Muscle of leg (tissue), 16 donors: ENCODE measurements around the gene OVOL2. TPM values are rescaled to one million over a fixed set of nuclear protein-coding genes. Genes with fewer than 3 reads are reported as not detected.
"Not testable (repeated sequence)": the region's sequence is repeated elsewhere in the genome, so short reads cannot be mapped to it uniquely, and the experiment has no call there.

Experiments used
- DNase-seq: peaks from one replicate; pipeline ENCODE4 v3.0.0; 2013
- H3K27ac ChIP-seq: one replicate; pipeline ENCODE4 v1.5.1; 2013; ENCODE audit warnings: mild to moderate bottlenecking, low read length, control low read depth
- H3K27me3 ChIP-seq: one replicate; pipeline ENCODE4 v1.6.1; 2013; ENCODE audit warnings: low read length; ENCODE audit not compliant: control insufficient read depth, insufficient read depth
- H3K36me3 ChIP-seq: one replicate; pipeline ENCODE4 v1.6.1; 2013; ENCODE audit warnings: low read length; ENCODE audit not compliant: control insufficient read depth, insufficient read depth
- H3K4me1 ChIP-seq: one replicate; pipeline ENCODE4 v1.6.1; 2013; ENCODE audit warnings: low read length; ENCODE audit not compliant: control insufficient read depth, insufficient read depth
- H3K4me3 ChIP-seq: one replicate; pipeline ENCODE4 v1.5.1; 2013; ENCODE audit warnings: low read length, control low read depth
- H3K9me3 ChIP-seq: replicated peaks from 2 replicates; pipeline ENCODE4 v1.6.1; 2013; ENCODE audit warnings: low read depth, low read length; ENCODE audit not compliant: control insufficient read depth
- WGBS: methylation state at CpG from one replicate; pipeline ENCODE4 v1.1.5; 2013; ENCODE audit warnings: missing lambda C conversion rate; ENCODE audit not compliant: insufficient coverage; 5-methylcytosine and 5-hydroxymethylcytosine counted together
- long read RNA-seq, 11 donors: transcript quantifications; one replicate each; lab custom pipeline, GENCODE V29; 2026
- polyA plus RNA-seq, 8 donors: library from polyadenylated mRNA; unstranded; fragments of 120-200 nt; gene quantifications; one replicate each; pipeline versions ENCODE4 v1.2.1 to v1.2.3, GENCODE V29; 2013; ENCODE audit warnings: inconsistent platforms in 1 of 8, low replicate concordance in 1 of 8; ENCODE audit not compliant: insufficient read length in 8 of 8, insufficient read depth in 1 of 8
- total RNA-seq: library from RNA; stranded (reverse); fragments of 120-200 nt; gene quantifications from one replicate; pipeline ENCODE4 v1.2.4, GENCODE V29; 2013

Gene OVOL2
- total RNA-seq (not detected), polyA plus RNA-seq (under 1 TPM in 2 of 8 donors, not detected in 6; 0.45 to 0.78 TPM)
- long read RNA-seq, donor 1, result 0 reads
- long read RNA-seq, donor 2, result 0 reads
- long read RNA-seq, donor 3, result 0 reads
- long read RNA-seq, donor 4, result 0 reads
- long read RNA-seq, donor 5, result 0 reads
- long read RNA-seq, donor 6, result 0 reads
- long read RNA-seq, donor 7, result 0 reads
- long read RNA-seq, donor 8, result 0 reads
- long read RNA-seq, donor 9, partial matches to known transcripts, result 5 of 5 reads
- long read RNA-seq, donor 9, other reads (novel, unspliced or antisense), result 0 of 5 reads
- long read RNA-seq, donor 10, partial matches to known transcripts, result 5 of 5 reads
- long read RNA-seq, donor 10, other reads (novel, unspliced or antisense), result 0 of 5 reads
- long read RNA-seq, donor 11, result 0 reads

DNA sequence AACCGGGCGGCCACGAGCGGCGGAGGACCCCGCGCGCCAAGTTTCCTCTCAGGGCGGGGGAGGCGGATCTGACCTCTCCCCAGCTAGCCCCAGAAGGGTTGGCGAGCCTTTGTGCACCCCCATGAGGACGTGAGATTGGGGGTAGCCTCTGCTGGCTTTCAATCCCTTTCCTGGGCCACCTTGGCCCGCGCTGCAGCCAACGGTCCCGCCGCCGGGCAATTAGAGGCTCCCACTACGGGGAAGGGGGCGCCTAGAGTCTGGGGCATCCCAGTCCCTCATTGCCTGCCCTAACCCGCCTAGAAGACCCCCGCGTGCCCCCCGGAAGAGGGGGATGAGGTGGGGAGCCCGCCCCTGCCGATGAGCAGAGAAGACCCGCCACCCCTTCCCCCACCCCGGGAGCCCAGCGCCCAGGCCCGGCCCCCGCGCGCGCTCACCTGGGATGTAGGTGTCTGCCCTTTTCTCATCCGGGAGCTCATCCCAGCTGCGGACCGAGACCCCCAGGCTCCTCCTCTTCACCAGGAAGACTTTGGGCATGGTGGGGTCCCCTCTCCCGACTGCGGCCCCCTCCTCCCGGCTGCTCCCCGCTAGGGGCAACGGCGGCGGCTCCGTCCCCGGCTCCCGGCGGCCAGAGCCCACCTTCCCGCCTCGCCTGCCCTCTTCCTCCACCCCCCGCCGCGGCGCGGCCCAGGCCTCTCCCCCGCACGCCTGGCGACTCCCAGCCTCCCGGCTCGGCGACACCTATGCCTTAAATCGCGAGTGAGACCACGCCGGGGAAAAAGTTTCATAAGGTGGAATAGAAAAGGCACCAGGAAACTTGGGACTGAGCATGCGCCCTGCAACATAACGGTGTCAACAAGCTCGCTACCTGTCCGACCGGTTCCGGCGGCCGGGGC, at the start of gene OVOL2:
Gene OVOL2, minus strand, starts transcription at position 816 of the 893 bp plus-strand sequence. Its CDS starts 282 bp downstream, at position 534.
- WGBS, result under 1% methylated on average over 39 of the region's 73 CpGs
- DNase-seq, result no peak

GRCh38 chr20:18103497-18103896, 45.8 kb upstream of the OVOL2 start:
- DNase-seq, result no peak
- H3K4me1 ChIP-seq, result no peaks in the 10 kb centered on the region
- H3K9me3 ChIP-seq, result no peaks in the 10 kb centered on the region
- H3K36me3 ChIP-seq, result no peaks in the 10 kb centered on the region
- H3K4me3 ChIP-seq, result no peak overlapping the region
- H3K27ac ChIP-seq, result no peak overlapping the region
- no CpG with 5 or more reads among the region's 1 CpG for WGBS
- peaks cover 5% of the 10 kb centered on the region for H3K27me3 ChIP-seq

More for the DNA sequence above, at the start of gene OVOL2:
- no peaks in the 10 kb centered on the region for H3K36me3 ChIP-seq
- peak within 1 kb of the TSS; percentile 5 for H3K4me3 ChIP-seq
- peaks cover 84% of the 10 kb centered on the region for H3K27me3 ChIP-seq
- H3K4me1 ChIP-seq, result peaks cover 16% of the 10 kb centered on the region
- H3K9me3 ChIP-seq, result no peaks in the 10 kb centered on the region
- no peak within 1 kb of the TSS for H3K27ac ChIP-seq

DNA sequence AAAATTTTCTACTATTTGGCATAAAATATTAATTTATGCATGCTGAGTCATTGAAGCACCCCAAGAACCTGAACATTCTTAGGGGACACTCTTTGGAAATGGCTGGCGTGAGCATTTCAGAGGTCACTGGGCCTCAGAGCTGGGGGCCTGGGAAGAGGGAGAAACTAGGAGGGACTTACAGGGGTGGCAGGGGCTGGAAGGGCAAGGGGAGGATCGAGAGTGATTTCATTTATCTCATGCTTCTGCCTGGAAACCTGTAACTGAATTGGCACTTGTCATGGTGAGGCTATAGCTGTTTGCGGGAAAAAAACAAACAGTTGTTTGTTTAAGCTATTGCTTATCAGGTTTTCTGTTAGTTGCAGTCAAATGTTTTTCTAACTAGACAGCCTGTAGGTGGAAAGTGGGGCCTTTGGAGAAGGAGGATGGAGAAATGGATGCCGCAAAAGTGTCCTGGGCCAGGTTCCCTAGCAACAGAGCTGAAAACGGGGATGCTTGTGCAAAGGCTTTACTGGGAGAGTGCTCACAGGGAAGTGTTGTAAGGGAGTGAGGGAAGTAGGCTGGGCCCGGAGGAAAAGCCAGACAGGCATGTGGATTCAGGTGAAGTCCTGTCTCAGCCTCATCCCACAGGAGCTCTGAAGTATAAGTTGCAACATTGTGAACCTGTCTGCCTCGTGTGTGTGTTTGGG, 43.6 kb upstream of the OVOL2 start:
- H3K4me1 ChIP-seq, result no peaks in the 10 kb centered on the region
- DNase-seq, result no peak
- no peak overlapping the region for H3K4me3 ChIP-seq
- WGBS, result 43% methylated on average over 6 of the region's 7 CpGs
- no peak overlapping the region for H3K27ac ChIP-seq
- H3K9me3 ChIP-seq, result no peaks in the 10 kb centered on the region
- H3K36me3 ChIP-seq, result no peaks in the 10 kb centered on the region
- H3K27me3 ChIP-seq, result peaks cover 5% of the 10 kb centered on the region

DNA sequence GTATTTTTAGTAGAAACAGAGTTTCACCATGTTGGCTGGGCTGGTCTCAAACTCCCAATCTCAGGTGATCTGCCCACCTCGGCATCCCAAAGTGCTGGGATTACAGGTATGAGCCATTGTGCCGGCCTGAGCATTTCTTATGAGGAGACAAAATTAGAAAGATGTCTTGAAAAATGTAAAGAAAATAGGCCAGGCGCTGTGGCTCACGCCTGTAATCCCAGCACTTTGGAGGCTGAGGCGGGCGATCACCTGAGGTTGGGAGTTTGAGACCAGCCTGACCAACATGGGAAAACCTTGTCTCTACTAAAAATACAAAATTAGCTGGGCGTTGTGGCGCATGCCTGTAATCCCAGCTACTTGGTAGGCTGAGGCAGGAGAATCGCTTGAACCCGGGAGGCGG, 42.9 kb upstream of the OVOL2 start:
- not testable (repeated sequence) for DNase-seq, H3K4me3 ChIP-seq, H3K27ac ChIP-seq, H3K4me1 ChIP-seq, H3K9me3 ChIP-seq, H3K36me3 ChIP-seq, H3K27me3 ChIP-seq
- WGBS, result 98% methylated on average over 6 of the region's 11 CpGs

GRCh38 chr20:18094191-18094590, 36.5 kb upstream of the OVOL2 start:
- WGBS, result 80% methylated on average over 4 of the region's 5 CpGs
- Histone ChIP-seq H3K27ac (no peak overlapping the region), H3K9me3 (no peaks in the 10 kb centered on the region), H3K36me3 (no peaks in the 10 kb centered on the region), H3K4me1 (no peaks in the 10 kb centered on the region), H3K27me3 (no peaks in the 10 kb centered on the region), H3K4me3 (no peak overlapping the region)
- DNase-seq, result no peak

DNA sequence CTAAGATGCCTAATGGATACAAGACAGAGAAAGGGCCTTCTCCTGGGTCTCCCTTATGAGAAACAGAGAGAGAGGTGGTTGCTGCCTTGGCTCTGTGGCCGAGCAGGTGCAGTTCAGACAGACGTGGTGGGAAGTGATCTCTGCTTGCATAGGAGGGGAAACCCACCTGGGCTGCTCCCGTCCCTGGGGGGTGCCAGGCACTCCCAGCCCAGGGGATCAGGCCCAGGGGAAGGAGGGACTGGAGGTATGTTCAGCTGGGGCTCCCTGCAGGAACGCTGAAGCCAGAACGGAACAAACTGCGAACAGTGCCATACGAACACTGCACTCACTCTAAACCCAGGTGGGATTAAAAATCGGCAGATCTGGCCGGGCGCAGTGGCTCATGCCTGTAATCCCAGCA, 35.7 kb upstream of the OVOL2 start:
- WGBS, result 54% methylated on average over 8 of the region's 10 CpGs
- no peak overlapping the region for H3K4me3 ChIP-seq
- H3K9me3 ChIP-seq, result no peaks in the 10 kb centered on the region
- H3K4me1 ChIP-seq, result no peaks in the 10 kb centered on the region
- no peak overlapping the region for H3K27ac ChIP-seq
- no peaks in the 10 kb centered on the region for H3K36me3 ChIP-seq
- DNase-seq, result no peak
- H3K27me3 ChIP-seq, result no peaks in the 10 kb centered on the region

DNA sequence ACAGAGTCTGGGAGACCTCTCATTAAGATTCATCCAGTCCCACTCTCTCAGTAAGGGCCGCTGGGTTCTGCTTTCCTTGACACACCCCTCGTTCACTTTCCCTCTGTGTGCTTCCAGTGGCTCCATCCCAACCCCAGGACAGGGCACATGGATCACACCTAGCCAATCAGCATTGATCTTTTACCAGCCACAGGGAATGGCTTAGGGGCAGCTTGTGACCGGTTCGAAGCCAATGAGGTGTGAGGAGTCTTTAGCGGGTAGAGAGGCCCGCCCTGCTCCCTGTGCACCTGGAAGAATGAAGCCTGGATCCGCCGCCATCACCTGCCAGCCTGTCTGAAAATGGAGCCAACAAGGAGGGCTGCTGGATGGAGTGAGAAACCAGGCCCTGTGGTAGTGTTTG, 35.2 kb upstream of the OVOL2 start:
- Histone ChIP-seq H3K9me3 (no peaks in the 10 kb centered on the region), H3K27ac (no peak overlapping the region), H3K4me3 (no peak overlapping the region), H3K36me3 (no peaks in the 10 kb centered on the region), H3K4me1 (no peaks in the 10 kb centered on the region), H3K27me3 (no peaks in the 10 kb centered on the region)
- no peak for DNase-seq
- WGBS, result 81% methylated on average over 7 of the region's 8 CpGs

- DNase-seq, result no peak
- Histone ChIP-seq H3K27me3 (no peaks in the 10 kb centered on the region), H3K4me1 (no peaks in the 10 kb centered on the region), H3K36me3 (no peaks in the 10 kb centered on the region), H3K4me3 (no peak overlapping the region), H3K9me3 (no peaks in the 10 kb centered on the region), H3K27ac (no peak overlapping the region)
- WGBS, result 83% methylated on average over 1 of the region's 7 CpGs
Observed at GRCh38 chr20:18091623-18092022, 33.9 kb upstream of the OVOL2 start.

DNA sequence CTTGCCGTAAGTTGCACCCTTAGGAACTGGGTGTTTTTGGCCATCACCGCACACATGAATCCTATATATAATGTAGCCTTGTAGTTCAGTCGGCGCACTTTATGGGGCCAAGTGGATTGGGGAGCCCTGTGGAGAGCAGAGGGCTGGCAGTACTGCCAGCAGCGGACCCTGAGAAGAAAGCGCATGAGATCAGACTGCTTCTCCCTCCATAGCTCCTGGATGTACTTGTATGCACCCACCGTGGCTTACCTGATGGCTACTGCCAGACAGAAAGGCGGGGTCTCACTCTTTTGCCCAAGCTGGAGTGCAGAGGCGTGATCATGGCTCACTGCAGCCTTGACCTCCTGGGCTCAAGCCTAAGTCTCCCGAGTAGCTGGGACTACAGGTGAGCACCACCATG, 32.8 kb upstream of the OVOL2 start:
- Histone ChIP-seq H3K27me3 (no peaks in the 10 kb centered on the region), H3K36me3 (no peaks in the 10 kb centered on the region), H3K4me3 (no peak overlapping the region), H3K4me1 (no peaks in the 10 kb centered on the region), H3K27ac (no peak overlapping the region), H3K9me3 (no peaks in the 10 kb centered on the region)
- no peak for DNase-seq
- 92% methylated on average over 4 of the region's 10 CpGs for WGBS

DNA sequence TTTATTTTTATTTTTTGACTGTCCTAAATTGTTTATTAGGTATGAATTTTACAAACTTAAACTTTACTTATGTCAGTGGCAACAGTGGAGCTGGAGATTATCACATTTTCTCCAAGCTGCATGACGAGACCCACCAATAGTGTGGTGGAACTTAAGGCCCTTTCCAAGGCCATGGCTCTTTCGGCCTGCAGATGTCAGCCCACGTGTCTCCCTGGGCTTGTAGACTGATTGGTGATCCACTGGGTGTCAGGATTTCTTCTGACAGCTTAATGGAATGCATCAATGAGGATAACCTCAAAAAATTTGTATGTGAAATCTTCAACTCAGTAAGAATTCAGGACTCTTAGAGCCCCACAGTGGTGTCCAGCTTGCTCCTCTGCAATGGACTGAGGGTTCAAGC, 32.3 kb upstream of the OVOL2 start:
- no peaks in the 10 kb centered on the region for H3K36me3 ChIP-seq
- H3K4me1 ChIP-seq, result no peaks in the 10 kb centered on the region
- H3K27ac ChIP-seq, result no peak overlapping the region
- H3K27me3 ChIP-seq, result no peaks in the 10 kb centered on the region
- H3K9me3 ChIP-seq, result no peaks in the 10 kb centered on the region
- DNase-seq, result no peak
- no peak overlapping the region for H3K4me3 ChIP-seq
- 38% methylated on average over 3 of the region's 3 CpGs for WGBS
